RWPE2 (cell line): ENCODE data around the gene STXBP4.
A peak's percentile ranks its signal among the peaks of the same experiment; 100 is the strongest.

Source experiments
- ATAC-seq: fragments of 200-7000 bp; cut with Tn5 transposase; 3 replicates; pipeline ENCODE4 v1.9.1; 2021; ENCODE audit warnings: low read depth
- DNase-seq: peaks from one replicate; pipeline ENCODE4 v3.0.0-alpha.2; 2020; ENCODE audit warnings: low spot score
- H3K27ac ChIP-seq: fragments of 450-650 bp; 2 replicates; pipeline ENCODE4 v1.5.1; 2017; ENCODE audit warnings: mild to moderate bottlenecking; ENCODE audit not compliant: poor library complexity, severe bottlenecking
- H3K27me3 ChIP-seq: fragments of 250-450 bp; sonication (Bioruptor Pico); 2 replicates; pipeline ENCODE4 v1.5.1; 2021; ENCODE audit warnings: mild to moderate bottlenecking, moderate library complexity; ENCODE audit not compliant: insufficient read depth, poor library complexity, severe bottlenecking
- H3K36me3 ChIP-seq: fragments of 250-450 bp; sonication (Bioruptor Pico); 2 replicates; pipeline ENCODE4 v1.5.1; 2020; ENCODE audit warnings: low read depth, mild to moderate bottlenecking, moderate library complexity
- H3K4me1 ChIP-seq: fragments of 250-450 bp; sonication (Bioruptor Pico); 2 replicates; pipeline ENCODE4 v1.5.1; 2021; ENCODE audit warnings: mild to moderate bottlenecking, moderate library complexity; ENCODE audit not compliant: insufficient read depth, poor library complexity, severe bottlenecking
- H3K4me3 ChIP-seq: fragments of 250-450 bp; sonication (Bioruptor Pico); 2 replicates; pipeline ENCODE4 v1.5.1; 2021; ENCODE audit warnings: mild to moderate bottlenecking, moderate library complexity; ENCODE audit not compliant: severe bottlenecking
- H3K9me3 ChIP-seq: fragments of 250-450 bp; sonication (Bioruptor Pico); 2 replicates; pipeline ENCODE4 v1.5.1; 2021; ENCODE audit warnings: mild to moderate bottlenecking, moderate library complexity; ENCODE audit not compliant: severe bottlenecking
- CTCF ChIP-seq: fragments of 450-650 bp; IDR thresholded peaks from one replicate; pipeline ENCODE4 v1.5.1; 2017; ENCODE audit warnings: mild to moderate bottlenecking, moderate library complexity; ENCODE audit not compliant: poor library complexity, severe bottlenecking

STXBP4 gene

GRCh38 chr17:54967621-54968261 is 824 bp upstream of the STXBP4 start:
- ATAC-seq (peak; percentile 11), DNase-seq (no peak)
- TF ChIP-seq CTCF: no peak
- H3K4me3 ChIP-seq: peak overlapping the region; percentile 86
- peak overlapping the region; percentile 34 for H3K27ac ChIP-seq
- H3K27me3 ChIP-seq: no peaks in the 10 kb centered on the region
- H3K9me3 ChIP-seq: no peaks in the 10 kb centered on the region
- no peaks in the 10 kb centered on the region for H3K4me1 ChIP-seq
- H3K36me3 ChIP-seq: peaks cover 33% of the 10 kb centered on the region

DNA sequence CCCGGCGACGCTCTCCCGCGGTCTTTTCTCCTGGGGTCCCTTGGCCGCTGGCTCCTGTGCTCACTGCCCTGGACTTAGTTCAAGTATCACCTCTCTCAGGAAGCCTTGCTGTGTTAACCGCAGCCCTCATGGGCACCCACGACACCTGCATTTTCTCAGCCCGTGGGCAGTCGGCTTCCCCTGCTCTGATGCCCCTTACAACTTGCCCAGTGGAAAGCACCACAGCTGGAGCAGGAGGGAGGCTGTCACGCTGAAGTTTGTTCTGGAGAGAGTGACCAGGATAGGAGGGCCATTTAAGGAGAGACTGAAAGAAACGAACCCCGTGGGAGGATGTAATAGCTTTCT is 395 bp downstream of the STXBP4 start:
- DNase-seq (no peak), ATAC-seq (peak; percentile 35)
- Histone ChIP-seq H3K9me3 (no peaks in the 10 kb centered on the region), H3K36me3 (peaks cover 21% of the 10 kb centered on the region), H3K4me1 (no peaks in the 10 kb centered on the region), H3K27me3 (no peaks in the 10 kb centered on the region), H3K4me3 (peak overlapping the region; percentile 86), H3K27ac (peak overlapping the region; percentile 34)
- TF ChIP-seq CTCF: no peak

DNA sequence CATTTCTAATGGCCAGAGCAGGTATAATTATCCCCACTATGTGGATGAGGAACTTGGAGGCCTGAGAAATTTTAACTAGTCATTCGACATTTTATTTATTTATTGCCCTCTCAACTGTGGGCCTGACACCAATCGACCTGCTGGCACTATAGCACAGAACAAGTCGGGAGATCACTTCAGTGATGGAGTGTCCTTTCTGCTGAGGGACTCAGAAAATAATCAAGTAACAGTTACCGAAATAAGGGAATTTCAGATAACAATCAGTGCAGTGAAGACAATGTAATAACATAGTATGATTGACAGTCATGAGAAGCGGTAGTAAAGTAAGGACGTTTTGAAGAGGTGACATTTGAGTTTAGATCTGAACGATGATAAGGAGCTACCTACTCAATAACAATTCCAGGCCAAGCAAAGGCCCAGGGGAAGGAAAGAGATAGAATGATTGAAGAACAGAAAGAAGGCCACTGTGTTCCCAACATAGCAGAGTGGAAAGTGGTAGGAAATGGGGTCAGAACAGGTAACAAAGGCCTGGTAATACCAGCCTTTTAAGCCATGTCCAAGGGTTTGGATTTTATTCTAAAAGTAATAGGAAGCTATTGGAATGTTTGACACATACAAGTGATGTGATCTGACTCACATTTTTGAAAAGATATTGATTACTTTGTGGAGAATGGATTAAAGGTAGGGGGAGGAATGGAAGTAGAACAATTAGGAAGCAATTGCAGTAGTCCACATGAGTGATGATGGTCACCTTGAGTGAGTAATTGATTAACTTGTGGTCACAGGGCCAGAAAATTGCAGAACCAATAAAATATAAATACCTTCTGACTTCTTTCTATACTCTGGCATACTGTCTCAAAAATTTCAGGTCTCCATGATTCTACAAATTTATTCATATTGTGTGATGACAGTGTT is 1.4 kb downstream of the STXBP4 start:
- Histone ChIP-seq H3K4me3 (peak overlapping the region; percentile 86), H3K27ac (no peak overlapping the region), H3K4me1 (no peaks in the 10 kb centered on the region), H3K36me3 (peaks cover 12% of the 10 kb centered on the region), H3K27me3 (no peaks in the 10 kb centered on the region), H3K9me3 (no peaks in the 10 kb centered on the region)
- no peak for DNase-seq
- no peak for TF ChIP-seq CTCF
- ATAC-seq: no peak

DNA sequence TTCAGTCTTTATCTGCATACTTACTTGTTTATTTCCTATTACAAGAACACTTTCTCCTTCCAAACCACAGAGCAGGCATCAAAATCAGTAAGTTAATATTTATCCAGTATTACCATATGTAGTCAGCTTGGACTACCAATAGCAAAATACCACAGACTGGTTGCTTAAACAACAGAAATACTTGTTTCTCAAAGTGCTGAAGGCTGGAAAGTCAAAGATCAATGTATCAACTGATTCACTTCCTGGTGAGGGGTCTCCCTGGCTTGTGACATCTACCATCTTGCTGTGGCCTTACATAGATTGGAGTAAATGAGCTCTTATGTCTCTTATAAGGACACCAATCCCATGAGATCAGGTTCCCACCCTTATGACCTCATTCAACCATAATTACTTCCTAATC is 2.6 kb downstream of the STXBP4 start:
- Histone ChIP-seq H3K27ac (no peak overlapping the region), H3K9me3 (no peaks in the 10 kb centered on the region), H3K4me1 (no peaks in the 10 kb centered on the region), H3K36me3 (no peaks in the 10 kb centered on the region; the same call in 1 of the 2 replicates), H3K4me3 (no peak overlapping the region), H3K27me3 (no peaks in the 10 kb centered on the region)
- DNase-seq (no peak), ATAC-seq (no peak)
- no peak for TF ChIP-seq CTCF

- H3K4me1 ChIP-seq: no peaks in the 10 kb centered on the region
- DNase-seq (no peak), ATAC-seq (no peak)
- no peaks in the 10 kb centered on the region for H3K27me3 ChIP-seq
- H3K27ac ChIP-seq: no peak overlapping the region
- H3K9me3 ChIP-seq: no peaks in the 10 kb centered on the region
- no peak for TF ChIP-seq CTCF
- H3K4me3 ChIP-seq: no peak overlapping the region
- H3K36me3 ChIP-seq: no peaks in the 10 kb centered on the region
Measured at GRCh38 chr17:54971901-54972300, 3.3 kb downstream of the STXBP4 start.
